Stimulated activated CD4-positive, alpha-beta T cell treated with anti-CD3 and anti-CD28 coated beads, Interleukin-4, amount 100 ng/mL, for 4 hours (primary cell): ENCODE data around the gene TENM3.

Source experiments
- DNase-seq, 2 experiments: peaks; one replicate each; pipeline ENCODE4 v3.0.0-alpha.2; 2020

TENM3 gene

DNA sequence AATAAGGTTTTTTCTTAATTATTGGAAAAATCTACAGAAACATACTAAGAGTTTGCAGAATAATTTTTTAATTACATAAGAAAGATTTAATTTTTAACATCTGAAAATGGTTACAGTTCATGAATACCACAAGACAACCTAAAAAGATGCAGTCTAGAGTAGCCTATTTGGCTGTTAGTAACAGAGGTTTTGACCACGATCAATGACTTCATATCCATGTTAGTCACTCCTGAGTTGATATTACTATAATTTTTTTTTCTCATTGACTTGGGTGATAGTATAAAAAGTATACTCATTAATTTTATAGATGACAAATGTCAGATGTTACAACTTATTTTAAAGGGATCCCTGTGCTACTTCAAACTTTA, 401.5 kb downstream of the TENM3 start:
- no peak for DNase-seq

DNA sequence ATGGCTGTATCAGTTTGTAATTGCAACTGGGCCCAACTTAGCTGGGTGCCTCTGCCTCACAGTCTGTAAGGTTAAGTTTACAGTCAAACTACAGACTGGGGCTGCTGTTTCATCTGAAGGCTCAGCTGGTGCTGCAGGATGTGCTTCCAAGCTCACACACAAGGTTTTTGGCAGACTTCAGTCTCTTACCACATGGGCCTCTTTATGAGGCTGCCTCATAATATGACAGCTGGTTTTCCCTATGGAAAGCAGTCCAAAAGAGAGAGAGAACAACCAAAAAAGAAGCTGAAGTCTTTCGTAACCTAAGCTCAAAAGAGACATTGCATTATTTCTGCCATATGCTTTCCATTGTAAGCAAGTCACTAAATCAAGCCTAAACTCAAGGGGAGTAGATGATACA, 402.3 kb downstream of the TENM3 start:
- DNase-seq: no peak

GRCh38 chr4:182647646-182648300, 404.6 kb downstream of the TENM3 start:
- no peak for DNase-seq

DNA sequence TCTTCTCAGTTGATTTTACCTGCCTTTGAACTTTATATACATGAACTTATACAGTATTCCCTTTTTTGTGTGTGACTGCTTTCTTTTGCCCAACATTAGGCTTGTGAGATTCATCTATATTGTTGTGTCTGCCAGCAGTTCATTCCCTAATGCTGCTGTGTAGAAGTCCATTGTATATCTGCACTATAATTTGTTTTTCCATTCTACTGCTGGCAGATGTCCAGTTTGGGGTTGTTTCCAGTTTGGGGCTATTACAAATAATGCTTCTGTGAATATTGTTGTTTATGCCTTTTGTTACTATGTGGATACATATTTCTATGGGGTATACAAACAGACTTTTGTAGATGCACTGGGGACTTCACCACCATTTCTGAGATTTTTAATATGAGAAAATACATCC, 405.6 kb downstream of the TENM3 start:
- no peak for DNase-seq

DNA sequence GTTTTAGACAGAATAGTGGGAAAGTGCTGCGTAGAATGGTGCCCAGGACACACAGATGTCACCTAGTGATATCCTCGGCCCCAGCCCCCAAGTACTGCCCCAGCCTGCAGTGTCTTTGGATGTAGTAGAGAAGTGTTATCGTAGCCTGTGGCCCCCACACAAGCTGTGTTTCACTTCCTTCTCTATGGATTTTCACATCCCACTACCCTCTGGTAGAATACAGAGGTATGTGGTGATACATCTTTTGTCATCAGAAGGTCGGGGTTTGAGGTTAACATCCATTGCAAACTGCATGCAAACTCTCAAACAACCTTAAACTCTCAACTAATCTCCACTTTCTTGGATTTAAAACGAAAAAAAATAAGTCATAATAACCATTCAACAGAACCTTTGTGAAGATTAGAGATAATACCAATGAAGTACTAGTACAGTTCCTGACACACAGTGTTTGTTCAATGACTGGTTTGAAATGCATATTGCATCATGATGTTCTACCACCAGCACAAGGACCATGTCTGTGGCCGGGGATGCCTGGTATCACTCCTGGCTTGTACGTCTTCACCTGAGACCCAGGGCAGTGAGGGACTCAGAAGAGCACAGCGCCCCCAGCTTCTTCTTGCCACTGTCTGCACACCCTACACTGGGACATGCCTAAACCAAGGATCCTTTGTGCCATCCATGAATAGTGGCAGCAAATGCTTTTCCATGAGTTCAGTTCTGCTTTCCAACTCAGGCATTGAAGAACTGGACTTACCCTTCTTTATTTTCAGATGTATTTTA, 406.7 kb downstream of the TENM3 start:
- DNase-seq: no peak

DNA sequence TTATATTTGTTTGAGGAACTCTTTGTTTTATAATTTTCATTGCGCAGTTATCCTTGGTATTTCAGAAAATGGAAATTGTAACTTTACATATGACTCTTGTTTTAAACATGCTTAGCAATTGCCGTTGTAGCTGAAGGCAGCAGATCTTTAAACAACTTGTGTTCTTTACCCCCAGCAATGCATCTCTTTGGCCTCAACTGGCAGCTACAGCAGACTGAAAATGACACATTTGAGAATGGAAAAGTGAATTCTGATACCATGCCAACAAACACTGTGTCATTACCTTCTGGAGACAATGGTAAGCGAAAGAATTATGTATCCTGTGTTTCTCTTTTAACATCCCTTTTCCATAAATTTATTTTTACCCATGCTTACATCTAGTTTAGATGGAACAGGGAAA, 410.4 kb downstream of the TENM3 start:
- no peak for DNase-seq

- DNase-seq: no peak
Observed at GRCh38 chr4:182655340-182655739, 412.1 kb downstream of the TENM3 start.

DNA sequence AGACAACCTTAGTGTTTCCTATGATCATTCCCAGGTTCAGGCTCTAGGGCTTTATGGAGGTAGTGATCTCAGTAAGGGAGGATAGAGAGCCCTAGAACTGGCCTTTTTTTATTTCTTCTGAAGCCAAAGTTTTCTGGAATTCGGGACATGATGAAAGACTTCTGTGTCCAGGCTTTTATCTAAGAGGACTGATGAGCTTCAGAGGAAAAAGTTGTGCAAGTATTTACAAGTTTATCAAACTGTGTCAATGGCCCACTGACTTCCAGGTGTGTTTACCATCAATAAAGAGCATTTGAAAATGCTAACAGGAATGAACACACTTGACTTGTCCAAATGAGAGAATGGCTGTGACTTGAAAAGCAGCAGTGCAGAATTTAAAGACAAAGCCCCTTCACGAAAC, 419.3 kb downstream of the TENM3 start:
- no peak for DNase-seq

DNA sequence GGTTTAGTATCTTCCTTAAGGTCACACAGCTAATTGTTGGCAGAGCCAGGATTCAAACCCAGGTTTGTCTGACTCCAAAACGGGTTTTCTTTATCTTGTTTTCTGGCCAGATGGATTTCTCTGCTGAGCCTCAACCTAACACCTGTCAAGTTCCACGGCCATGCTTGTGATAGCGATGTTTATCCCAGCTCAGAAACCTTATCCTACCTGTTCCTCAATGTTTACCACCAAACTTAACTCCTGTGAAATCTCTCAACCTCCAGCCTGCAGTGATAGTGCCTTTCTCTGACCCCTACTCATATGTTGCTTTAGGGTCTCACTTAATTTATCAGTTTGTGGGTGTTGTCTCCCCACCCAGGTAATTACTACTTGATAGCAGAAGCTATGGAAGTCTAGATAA, 428.0 kb downstream of the TENM3 start:
- no peak for DNase-seq

DNA sequence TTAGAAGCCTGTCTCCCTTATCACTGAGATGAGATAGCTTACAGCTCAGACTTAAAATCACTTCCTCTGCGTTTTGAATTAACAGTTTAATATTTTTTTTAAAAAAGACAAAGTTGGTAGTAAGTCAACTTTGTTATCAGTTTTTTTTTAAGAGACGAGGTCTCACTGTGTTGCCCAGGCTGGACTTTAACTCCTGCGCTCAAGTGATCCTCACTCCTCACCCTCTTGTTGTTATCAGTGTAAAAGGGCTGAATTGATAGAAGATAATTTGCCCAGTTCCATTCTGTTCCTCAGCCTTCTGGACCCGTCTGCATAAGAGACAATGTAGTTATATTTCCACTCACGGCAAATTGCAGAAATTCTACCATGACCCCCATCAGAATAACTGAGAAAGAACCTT, 428.5 kb downstream of the TENM3 start:
- no peak for DNase-seq

DNA sequence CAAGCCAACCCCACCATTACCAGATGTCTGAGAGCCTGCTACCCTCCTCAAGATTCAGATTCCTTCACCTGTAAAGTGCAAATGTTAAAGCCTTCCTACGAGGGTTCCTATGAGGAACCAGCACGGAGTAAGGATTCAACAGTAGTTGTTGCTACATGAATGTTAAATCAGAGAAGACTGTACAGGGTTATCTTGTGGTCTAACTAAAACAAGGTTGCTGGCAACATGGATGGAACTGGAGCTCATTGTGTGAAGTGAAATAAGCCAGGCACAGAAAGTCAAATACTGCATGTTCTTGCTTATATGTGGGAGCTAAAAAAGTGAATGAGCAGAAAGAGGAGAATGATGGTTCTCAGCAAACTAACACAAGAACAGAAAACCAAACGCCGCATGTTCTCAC, 435.4 kb downstream of the TENM3 start:
- no peak for DNase-seq

- DNase-seq: no peak
Observed at GRCh38 chr4:182679533-182679932, 436.3 kb downstream of the TENM3 start.

- DNase-seq: no peak
Observed at GRCh38 chr4:182680234-182680653, 437.0 kb downstream of the TENM3 start.

DNA sequence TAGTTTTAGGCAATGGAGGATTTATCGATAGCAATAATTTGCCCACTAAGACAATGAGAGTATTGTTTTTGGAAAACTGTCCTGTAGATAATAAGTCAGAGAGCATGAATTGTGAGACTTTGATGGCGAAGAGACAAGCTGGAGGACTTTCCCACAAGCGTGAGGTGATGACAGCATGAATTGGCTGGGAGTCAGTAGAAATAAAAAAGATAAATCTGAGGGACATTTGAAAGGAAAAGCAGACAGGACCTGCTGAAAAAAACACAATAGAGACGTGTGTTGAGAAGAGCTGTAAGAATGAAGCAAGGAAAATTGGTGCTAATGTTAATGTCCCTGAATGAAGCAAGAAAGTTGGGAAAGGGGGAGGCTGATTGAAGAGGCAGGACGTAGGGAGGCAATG, 440.5 kb downstream of the TENM3 start:
- DNase-seq: no peak

DNA sequence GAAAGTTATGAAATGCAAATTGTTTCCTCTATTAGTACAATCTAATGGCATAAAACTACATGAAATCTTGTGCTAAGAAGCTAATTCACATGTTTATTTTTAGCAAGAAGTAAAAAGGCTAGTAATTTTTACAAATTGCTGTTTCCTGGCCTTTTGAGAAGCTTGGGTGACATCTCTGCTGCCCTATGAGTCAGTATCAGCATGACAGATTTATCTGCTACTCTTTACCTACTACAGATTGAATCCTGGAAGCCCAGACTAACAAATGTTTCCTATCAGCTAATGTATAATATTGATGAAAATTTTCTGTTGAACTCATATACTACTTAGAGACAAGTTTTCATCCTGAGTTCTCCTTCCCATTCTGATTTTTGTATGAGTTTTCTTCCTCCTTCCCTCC, 441.6 kb downstream of the TENM3 start:
- DNase-seq: no peak

DNA sequence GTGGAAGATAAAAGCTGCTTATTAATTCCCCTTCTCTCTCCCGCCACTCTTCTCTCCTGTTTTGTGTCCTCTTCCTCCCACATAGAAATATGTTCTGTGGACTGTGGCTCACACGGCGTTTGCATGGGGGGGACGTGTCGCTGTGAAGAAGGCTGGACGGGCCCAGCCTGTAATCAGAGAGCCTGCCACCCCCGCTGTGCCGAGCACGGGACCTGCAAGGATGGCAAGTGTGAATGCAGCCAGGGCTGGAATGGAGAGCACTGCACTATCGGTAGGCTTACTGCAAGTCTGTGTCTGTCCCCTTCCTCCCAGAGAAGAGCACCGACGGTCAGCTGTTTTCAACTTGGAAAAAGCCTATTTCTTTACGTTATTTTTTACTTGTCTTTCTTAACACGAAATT, 444.9 kb downstream of the TENM3 start:
- no peak for DNase-seq

- no peak for DNase-seq
Observed at GRCh38 chr4:182694551-182694950, 451.3 kb downstream of the TENM3 start.

DNA sequence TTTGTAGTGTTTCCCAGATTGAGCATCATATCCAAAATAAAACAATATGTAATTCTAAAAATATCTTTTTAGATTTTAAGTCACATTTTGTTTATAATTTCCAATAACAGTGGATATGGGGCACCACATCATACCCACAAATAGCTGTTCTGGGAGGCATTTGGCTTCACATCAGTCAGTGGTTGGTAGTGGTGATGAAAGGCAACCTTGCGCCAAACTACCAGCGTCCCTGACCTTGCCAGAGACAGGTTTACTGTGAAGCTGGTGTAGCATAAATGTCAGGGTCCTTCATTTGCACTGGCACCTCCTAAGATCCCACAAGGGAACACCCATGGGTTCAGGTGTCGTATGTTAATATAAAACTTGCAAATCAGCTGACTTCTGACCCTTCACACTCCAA, 451.8 kb downstream of the TENM3 start:
- no peak for DNase-seq

DNA sequence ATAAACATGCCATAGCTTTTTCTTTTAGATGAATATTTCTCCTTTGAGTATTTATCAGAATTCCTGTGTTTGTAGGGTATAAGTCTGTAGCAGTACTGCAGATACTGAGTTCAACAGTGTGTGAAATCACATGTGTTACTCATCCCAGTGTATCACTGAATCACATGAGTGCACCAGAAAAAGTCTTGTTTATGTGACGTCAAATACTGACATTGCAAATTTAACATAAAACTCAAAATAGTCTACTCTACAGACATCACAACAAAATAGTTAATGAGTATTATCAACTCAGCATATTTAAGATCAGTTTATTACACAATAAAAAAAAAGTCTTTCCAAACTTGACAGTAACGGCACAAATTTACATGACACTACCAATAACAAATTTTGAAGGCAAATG, 452.6 kb downstream of the TENM3 start:
- no peak for DNase-seq

GRCh38 chr4:182697094-182697493, 453.9 kb downstream of the TENM3 start:
- no peak for DNase-seq

DNA sequence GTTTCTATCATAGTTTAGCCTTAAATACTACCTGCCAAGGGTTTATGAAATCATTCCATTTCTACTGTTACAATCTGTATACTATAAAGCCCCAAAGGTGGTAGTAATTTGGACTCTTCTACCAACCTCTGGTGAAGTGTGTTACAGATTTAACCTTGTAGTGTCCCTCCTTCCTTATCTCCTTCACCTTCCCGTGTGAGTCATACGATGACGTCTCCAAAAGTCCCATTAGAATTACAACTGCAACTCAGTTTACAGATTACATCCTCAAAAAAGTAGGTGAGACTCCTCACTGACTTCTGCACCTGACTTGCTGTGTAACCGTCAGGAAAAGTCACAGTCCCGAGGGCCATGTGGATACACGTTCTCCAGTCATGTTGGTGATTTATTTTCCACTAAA, 455.0 kb downstream of the TENM3 start:
- no peak for DNase-seq

DNA sequence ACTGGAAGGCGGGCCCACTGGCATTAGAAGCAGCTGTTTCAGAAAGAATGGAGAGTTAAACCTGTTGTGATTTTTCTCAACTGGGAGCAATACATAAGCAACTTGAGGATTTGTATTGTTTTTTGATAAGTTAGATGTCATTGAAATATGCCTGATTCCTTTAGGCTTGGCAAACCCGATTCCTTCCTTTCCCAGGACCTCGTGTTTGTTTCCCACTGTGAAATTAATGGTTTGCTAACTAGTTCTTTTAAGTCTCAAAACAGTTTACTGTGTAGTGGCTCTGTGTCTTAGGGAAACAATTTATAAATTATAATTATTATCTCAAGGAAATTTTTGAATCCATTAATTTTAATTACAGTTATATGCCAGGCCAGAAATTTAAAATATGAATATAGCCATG, 456.0 kb downstream of the TENM3 start:
- no peak for DNase-seq

GRCh38 chr4:182699795-182700194, 456.6 kb downstream of the TENM3 start:
- no peak for DNase-seq

GRCh38 chr4:182700362-182701160, 457.4 kb downstream of the TENM3 start:
- DNase-seq: no peak
